Measurements from ENCODE around the gene ATG2B. TPM values are rescaled to one million over a fixed set of nuclear protein-coding genes. Genes with fewer than 3 reads are reported as not detected.
"Not testable (repeated sequence)": the region's sequence is repeated elsewhere in the genome, so short reads cannot be mapped to it uniquely, and the experiment has no call there.

ATG2B gene
- total RNA-seq, 1 experiment from 2014 or later, result 11.0 TPM

DNA sequence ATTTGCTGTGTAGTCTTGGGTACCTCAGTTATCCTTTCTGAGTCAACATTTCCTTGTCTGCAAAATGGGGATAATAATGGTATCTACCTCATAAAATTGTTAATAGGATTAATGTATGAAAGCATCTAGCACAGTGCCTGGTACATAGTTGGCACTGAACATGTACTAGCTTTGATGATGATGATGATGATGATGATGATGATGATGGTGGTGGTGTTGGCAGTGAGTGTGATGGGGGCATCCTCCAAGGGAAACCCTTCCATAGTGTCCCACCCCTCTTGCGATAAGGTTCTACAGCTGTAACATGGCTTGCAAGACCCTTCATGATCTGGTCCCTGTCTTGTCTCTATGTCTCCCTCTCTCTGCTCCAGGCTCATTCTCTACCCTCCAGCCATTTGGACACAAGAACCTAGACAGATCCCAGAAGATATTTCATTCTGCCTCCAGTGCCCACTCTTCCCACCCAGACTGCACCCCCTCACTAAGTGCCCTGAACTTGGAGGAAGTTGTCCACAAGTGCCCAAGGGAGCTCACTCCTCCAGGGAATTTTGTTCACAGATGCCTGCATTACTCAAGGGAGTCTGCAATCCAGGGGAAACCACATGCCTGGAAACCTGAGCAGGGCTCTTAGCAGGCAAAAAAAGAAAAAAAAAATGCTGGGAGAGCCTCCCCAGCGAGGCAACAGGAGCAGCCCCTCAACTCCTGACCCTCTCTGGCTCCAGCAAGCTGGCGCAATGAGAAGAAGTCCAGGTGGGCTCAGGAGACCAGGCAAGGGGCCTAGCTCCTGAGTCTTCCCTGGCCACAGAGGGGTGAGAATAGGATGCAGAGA lies 117.2 kb downstream of the ATG2B start:
- Histone ChIP-seq H3K9me3 (replicated peaks) (no peaks in the 10 kb centered on the region), H3K27ac (peak overlapping the region; percentile 85), H3K4me3 (no peak overlapping the region), H3K4me1 (replicated peaks) (peaks cover 52% of the 10 kb centered on the region), H3K27me3 (replicated peaks) (no peaks in the 10 kb centered on the region), H3K36me3 (peaks cover 59% of the 10 kb centered on the region)
- no peak for DNase-seq (ENCODE audit: low read depth in 1 of 2, low spot score in 2 of 2)

DNA sequence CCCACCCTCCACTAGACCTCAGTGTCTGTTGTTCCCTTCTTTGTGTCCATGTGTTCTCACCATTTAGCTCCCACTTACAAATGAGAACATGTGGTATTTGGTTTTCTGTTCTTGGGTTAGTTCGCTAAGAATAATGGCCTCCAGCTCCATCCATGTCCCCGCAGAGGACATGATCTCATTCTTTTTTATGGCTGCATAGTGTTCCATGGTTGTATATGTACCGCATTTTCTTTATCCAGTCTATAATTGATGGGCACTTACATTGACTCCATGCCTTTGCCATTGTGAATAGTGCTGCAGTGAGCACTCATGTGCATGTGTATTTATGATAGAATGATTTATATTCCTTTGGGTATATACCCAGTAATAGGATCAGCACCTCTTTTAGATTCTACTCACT lies 118.1 kb downstream of the ATG2B start:
- Histone ChIP-seq H3K36me3 (peaks cover 67% of the 10 kb centered on the region), H3K4me1 (replicated peaks) (peaks cover 50% of the 10 kb centered on the region), H3K27ac (0 out of 2 replicates have a peak overlapping the region, but pooled peaks have one; percentile 85)
- H3K9me3 ChIP-seq (replicated peaks); H3K27me3 ChIP-seq (replicated peaks); H3K4me3 ChIP-seq; DNase-seq (ENCODE audit: low read depth in 1 of 2, low spot score in 2 of 2): not testable (repeated sequence)

DNA sequence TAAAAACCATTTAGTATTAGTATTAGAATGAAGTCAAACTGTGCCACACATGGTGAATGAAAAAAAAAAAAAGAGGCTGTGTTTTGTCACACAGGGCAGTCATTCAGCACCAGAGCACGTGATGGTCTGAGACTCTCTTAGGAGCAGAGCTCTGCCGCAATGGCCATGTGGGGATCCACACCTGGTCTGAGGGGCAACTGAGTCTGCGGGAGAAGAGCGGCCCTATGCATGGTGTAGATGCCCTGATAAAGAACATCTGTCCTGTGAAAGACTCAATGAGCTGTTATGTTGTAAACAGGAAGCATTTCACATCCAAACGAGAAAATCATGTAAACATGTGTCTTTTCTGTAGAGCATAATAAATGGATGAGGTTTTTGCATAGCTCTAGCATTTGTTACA lies 119.4 kb downstream of the ATG2B start:
- Histone ChIP-seq H3K9me3 (replicated peaks) (no peaks in the 10 kb centered on the region), H3K27me3 (replicated peaks) (no peaks in the 10 kb centered on the region), H3K4me1 (replicated peaks) (peaks cover 37% of the 10 kb centered on the region), H3K36me3 (peaks cover 80% of the 10 kb centered on the region), H3K27ac (no peak overlapping the region), H3K4me3 (no peak overlapping the region)
- no peak for DNase-seq (ENCODE audit: low read depth in 1 of 2, low spot score in 2 of 2)

DNA sequence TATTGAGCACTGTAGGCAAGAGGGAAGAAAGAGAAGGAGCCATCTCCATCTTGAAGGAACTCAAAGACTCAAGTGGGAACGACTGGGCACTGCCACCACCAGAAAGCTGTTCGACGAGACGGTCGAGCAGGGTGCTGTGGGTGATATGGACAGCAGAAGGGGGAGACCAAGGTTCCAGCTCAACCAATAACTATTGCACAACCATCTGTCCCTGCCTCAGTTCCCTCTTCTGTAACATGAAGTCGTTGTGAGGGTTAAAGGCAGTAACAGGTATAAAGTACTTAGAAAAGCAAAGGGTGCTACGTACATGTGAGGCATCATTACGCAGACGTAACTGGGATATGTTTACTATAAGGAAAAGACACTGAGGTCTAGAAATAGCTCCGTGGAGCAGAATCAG lies 121.0 kb downstream of the ATG2B start:
- Histone ChIP-seq H3K4me1 (replicated peaks) (peaks cover 21% of the 10 kb centered on the region), H3K36me3 (peaks cover 87% of the 10 kb centered on the region), H3K9me3 (replicated peaks) (no peaks in the 10 kb centered on the region), H3K4me3 (no peak overlapping the region), H3K27ac (no peak overlapping the region), H3K27me3 (replicated peaks) (no peaks in the 10 kb centered on the region)
- no peak for DNase-seq (ENCODE audit: low read depth in 1 of 2, low spot score in 2 of 2)

- Histone ChIP-seq H3K4me1 (replicated peaks) (peaks cover 6% of the 10 kb centered on the region), H3K36me3 (peaks cover 94% of the 10 kb centered on the region), H3K4me3 (no peak overlapping the region), H3K27me3 (replicated peaks) (no peaks in the 10 kb centered on the region), H3K9me3 (replicated peaks) (no peaks in the 10 kb centered on the region), H3K27ac (no peak overlapping the region)
- no peak for DNase-seq (ENCODE audit: low read depth in 1 of 2, low spot score in 2 of 2)
Measured at GRCh38 chr14:96240641-96241040, 122.5 kb downstream of the ATG2B start.

GRCh38 chr14:96239711-96240141 lies 123.4 kb downstream of the ATG2B start:
- Histone ChIP-seq H3K4me3 (no peak overlapping the region), H3K9me3 (replicated peaks) (no peaks in the 10 kb centered on the region), H3K27ac (no peak overlapping the region), H3K27me3 (replicated peaks) (no peaks in the 10 kb centered on the region), H3K36me3 (peaks cover 92% of the 10 kb centered on the region), H3K4me1 (replicated peaks) (peaks cover under 1% of the 10 kb centered on the region; the same call in 1 of the 2 replicates)
- no peak for DNase-seq (ENCODE audit: low read depth in 1 of 2, low spot score in 2 of 2)

DNA sequence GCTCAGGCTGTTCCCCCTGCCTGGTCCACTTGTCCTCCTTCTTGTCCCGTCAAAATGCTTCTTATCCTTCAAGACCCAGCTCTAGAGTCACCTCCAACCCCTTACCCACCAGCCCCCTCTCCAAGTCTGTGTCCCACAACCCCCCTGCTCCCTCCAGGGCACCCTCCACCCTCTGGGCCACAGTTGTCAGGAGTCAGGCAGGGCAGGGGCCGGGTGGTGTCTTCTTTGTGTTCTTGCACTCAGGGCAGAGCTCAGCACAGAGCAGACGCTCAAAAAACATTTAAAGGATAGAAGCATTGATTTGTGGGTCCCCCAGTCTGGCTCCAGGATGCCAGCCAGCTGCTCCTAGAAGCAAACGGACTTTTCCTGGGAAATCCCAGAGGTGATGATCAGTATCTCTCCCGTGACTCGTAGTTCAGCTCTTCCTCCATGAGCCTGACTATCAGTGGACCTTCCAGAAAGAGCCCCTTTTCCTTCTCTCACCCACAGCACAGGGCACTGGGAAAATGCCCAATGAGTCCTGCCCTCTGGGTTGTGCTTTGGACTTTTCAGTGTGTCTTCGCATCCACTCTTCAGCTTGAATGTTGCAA lies 124.4 kb downstream of the ATG2B start:
- peaks cover 7% of the 10 kb centered on the region; the same call in 1 of the 2 replicates for H3K4me1 ChIP-seq (replicated peaks)
- H3K36me3 ChIP-seq, result peaks cover 91% of the 10 kb centered on the region
- no peaks in the 10 kb centered on the region for H3K9me3 ChIP-seq (replicated peaks)
- no peaks in the 10 kb centered on the region for H3K27me3 ChIP-seq (replicated peaks)
- no peak overlapping the region for H3K4me3 ChIP-seq
- DNase-seq (ENCODE audit: low read depth in 1 of 2, low spot score in 2 of 2), result no peak
- no peak overlapping the region for H3K27ac ChIP-seq

GRCh38 chr14:96237641-96238040 lies 125.5 kb downstream of the ATG2B start:
- Histone ChIP-seq H3K4me1 (replicated peaks) (peaks cover 7% of the 10 kb centered on the region; the same call in 1 of the 2 replicates), H3K4me3 (no peak overlapping the region), H3K36me3 (peaks cover 96% of the 10 kb centered on the region), H3K9me3 (replicated peaks) (no peaks in the 10 kb centered on the region), H3K27me3 (replicated peaks) (no peaks in the 10 kb centered on the region), H3K27ac (no peak overlapping the region)
- no peak for DNase-seq (ENCODE audit: low read depth in 1 of 2, low spot score in 2 of 2)

DNA sequence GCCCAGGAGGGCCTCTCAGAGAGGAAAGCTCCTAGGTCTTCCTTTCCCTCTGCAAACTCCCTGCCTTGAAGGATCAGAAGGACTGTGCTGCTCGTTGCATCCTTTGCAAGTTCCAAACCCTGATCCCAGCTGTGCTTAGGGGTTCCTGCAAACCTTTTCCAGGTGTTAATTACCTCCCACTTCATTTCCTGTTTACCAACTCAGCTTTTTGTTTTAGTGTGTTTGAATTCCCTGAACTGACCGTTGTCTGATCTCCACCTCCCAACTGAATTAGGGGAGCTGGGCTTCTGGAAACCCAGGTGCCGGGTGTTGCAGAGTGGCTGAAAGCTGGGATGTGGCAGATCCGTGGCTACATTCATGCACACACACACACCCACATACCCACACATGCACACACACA lies 127.7 kb downstream of the ATG2B start:
- DNase-seq (ENCODE audit: low read depth in 1 of 2, low spot score in 2 of 2), result no peak
- Histone ChIP-seq H3K4me3 (no peak overlapping the region), H3K9me3 (replicated peaks) (no peaks in the 10 kb centered on the region), H3K36me3 (peaks cover 84% of the 10 kb centered on the region), H3K27ac (no peak overlapping the region), H3K4me1 (replicated peaks) (peaks cover 27% of the 10 kb centered on the region), H3K27me3 (replicated peaks) (no peaks in the 10 kb centered on the region)

GRCh38 chr14:96233661-96234060 lies 129.5 kb downstream of the ATG2B start:
- Histone ChIP-seq H3K27ac (no peak overlapping the region), H3K9me3 (replicated peaks) (no peaks in the 10 kb centered on the region), H3K27me3 (replicated peaks) (no peaks in the 10 kb centered on the region), H3K36me3 (peaks cover 74% of the 10 kb centered on the region), H3K4me1 (replicated peaks) (peaks cover 34% of the 10 kb centered on the region), H3K4me3 (no peak overlapping the region)
- no peak for DNase-seq (ENCODE audit: low read depth in 1 of 2, low spot score in 2 of 2)

DNA sequence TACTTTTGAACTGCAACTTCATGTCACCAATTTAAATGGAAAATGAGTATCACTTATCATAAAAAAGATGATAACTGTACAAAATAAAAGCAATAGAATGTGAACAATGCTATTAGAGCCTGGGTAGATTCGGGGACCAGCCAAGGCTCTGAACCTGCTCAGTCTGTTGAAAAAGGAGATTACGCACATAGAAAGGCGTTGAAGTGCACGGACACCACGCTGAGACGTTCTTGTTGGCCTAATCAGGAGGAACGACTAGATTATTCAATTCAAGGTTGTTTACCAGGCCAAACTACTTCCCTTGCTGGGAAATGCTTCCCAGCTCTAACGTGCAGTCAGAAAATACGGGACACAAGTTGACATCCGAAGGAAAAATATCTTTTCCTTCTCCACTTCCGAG lies 130.6 kb downstream of the ATG2B start:
- Histone ChIP-seq H3K36me3 (peaks cover 73% of the 10 kb centered on the region), H3K27ac (no peak overlapping the region), H3K27me3 (replicated peaks) (no peaks in the 10 kb centered on the region), H3K9me3 (replicated peaks) (no peaks in the 10 kb centered on the region), H3K4me3 (no peak overlapping the region), H3K4me1 (replicated peaks) (peaks cover 37% of the 10 kb centered on the region)
- DNase-seq (ENCODE audit: low read depth in 1 of 2, low spot score in 2 of 2), result no peak

DNA sequence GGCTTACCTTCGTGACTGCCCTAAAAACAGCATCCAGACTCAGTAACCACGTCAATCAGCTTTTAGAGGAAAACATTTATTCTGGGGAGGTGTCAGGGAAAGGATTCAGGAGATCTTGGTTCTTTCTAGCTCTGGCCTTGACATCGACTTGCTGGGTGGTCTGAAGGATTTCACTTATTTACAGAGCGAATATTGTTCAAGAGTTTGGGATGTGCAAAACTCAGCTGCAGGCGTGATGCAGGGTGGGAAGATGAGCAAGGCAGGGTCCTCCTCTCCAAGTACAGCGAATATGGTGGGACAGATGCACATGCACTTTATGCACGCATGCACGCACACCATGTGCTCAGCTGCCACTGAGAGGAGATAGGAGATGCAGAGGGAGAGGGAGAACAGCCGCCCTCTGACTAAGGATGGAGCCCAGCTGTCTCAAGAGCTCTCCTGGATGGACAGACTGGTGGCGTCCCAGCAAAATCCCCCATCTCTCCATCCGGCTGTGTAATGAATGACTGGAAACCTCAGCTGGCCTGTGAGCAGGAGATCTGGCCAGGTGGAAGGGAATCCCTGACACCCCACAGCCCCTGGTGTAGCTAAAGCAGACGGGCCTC lies 131.5 kb downstream of the ATG2B start:
- peaks cover 68% of the 10 kb centered on the region for H3K36me3 ChIP-seq
- peak overlapping the region; percentile 83 for H3K27ac ChIP-seq
- H3K4me3 ChIP-seq, result no peak overlapping the region
- H3K9me3 ChIP-seq (replicated peaks), result no peaks in the 10 kb centered on the region
- peak; percentile 72 to 83 for DNase-seq (ENCODE audit: low read depth in 1 of 2, low spot score in 2 of 2)
- peaks cover 45% of the 10 kb centered on the region for H3K4me1 ChIP-seq (replicated peaks)
- no peaks in the 10 kb centered on the region for H3K27me3 ChIP-seq (replicated peaks)

DNA sequence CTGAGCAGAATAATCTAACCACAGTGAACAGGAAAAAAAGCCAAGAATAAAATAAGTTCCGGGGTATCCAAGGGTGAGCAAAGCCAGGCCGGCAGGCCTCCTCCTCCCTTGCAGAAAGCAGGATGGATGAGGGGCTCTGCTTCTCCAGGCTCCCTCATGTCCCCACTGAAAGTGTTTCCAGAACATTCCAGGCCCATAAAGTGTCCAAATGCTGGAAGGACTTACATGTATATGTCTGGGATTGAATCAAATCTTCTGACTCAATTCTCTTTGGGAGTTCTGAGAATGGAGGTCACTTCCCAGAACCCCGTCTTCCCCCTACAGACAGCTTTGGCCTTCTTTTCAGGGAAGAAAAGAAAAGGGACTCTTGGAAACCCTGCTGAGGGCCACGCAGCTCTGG lies 132.1 kb downstream of the ATG2B start:
- no peak for DNase-seq (ENCODE audit: low read depth in 1 of 2, low spot score in 2 of 2)
- Histone ChIP-seq H3K4me3 (no peak overlapping the region), H3K4me1 (replicated peaks) (peaks cover 51% of the 10 kb centered on the region), H3K36me3 (peaks cover 63% of the 10 kb centered on the region), H3K9me3 (replicated peaks) (no peaks in the 10 kb centered on the region), H3K27me3 (replicated peaks) (no peaks in the 10 kb centered on the region), H3K27ac (peak overlapping the region; percentile 83)

DNA sequence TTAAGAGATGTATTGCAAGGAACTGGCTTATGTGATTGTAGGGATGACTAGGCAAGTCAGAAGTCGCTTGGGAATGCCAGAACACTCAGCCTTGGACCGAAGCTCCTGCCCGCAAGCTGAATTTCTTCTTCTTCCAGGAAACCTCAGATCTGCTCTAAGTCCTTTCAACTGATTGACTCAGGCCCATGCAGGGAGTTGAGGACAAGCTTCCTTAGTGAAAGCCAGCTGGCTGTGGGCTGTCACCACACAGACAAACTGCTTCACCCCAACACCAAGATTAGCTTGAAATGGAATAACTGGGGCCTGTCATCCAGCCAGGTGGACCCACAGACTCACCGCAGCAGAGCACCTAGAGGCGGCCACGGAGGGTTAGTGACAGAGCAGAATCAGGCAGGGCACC lies 133.8 kb downstream of the ATG2B start:
- Histone ChIP-seq H3K9me3 (replicated peaks) (no peaks in the 10 kb centered on the region), H3K27ac (no peak overlapping the region), H3K4me3 (no peak overlapping the region), H3K27me3 (replicated peaks) (no peaks in the 10 kb centered on the region), H3K4me1 (replicated peaks) (peaks cover 61% of the 10 kb centered on the region), H3K36me3 (peaks cover 56% of the 10 kb centered on the region)
- DNase-seq (ENCODE audit: low read depth in 1 of 2, low spot score in 2 of 2), result no peak
